CD4-positive, alpha-beta T cell treated with Interleukin-21 for 1 hour (primary cell): Measurements from ENCODE around the gene MOCS2.
A peak's percentile ranks its signal among the peaks of the same experiment; 100 is the strongest.

Experiments used
- DNase-seq: peaks from one replicate; pipeline ENCODE4 v3.0.0-alpha.2; 2020

The MOCS2 gene

DNA sequence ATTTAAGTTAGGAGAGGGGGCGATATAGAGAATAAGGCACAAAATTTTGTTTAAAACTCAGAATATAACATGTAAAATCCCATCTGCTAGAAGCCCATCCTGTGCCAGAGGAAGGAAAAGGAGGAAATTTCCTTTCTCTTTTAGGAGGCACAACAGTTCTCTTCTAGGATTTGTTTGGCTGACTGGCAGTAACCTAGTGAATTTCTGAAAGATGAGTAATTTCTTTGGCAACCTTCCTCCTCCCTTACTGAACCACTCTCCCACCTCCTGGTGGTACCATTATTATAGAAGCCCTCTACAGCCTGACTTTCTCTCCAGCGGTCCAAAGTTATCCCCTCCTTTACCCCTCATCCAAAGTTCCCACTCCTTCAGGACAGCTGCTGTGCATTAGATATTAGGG lies 18.3 kb downstream of the MOCS2 start:
- DNase-seq = no peak

DNA sequence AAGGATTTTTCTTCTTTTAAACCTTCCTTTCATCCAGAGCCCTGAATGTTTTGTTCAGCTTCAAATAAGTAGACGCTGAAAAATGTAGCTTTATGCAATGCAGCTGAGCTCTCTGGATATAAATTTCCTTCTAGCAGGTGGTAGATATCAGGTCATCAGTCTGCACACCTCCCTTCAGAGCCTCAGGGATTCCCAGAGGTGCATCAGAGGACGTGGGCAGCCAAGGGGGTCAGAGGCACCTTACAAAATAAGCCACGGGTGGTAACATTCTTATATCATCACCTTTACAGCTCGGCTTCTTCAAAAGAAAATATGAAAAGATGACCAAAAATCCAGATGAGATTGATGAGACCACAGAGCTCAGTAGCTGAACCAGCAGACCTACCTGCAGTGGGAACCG lies 19.3 kb downstream of the MOCS2 start:
- no peak for DNase-seq

DNA sequence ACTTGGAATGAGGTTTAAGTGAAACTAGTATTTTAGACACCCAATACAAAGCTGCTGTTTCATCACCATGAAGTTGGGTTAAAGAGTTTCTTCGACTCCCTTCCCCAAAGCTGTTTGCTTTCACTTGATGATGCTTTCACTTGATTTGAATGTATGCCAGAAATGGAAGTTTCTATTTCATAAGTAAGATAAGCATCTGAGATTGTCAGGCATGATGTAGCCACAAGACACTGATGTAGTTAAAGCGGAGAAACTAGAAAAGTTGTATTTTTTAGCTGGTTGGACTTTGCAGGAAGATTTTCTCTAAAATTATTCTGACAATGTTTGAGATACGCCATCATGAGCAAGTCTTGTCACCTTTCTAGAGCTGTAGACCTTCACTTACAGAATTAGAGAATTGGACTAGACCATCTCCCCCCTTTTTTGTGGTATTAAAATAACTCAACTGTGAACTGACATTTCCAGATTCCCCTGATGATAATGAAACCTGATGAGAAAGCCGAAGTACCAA lies 20.0 kb downstream of the MOCS2 start:
- peak; percentile 28 for DNase-seq

DNA sequence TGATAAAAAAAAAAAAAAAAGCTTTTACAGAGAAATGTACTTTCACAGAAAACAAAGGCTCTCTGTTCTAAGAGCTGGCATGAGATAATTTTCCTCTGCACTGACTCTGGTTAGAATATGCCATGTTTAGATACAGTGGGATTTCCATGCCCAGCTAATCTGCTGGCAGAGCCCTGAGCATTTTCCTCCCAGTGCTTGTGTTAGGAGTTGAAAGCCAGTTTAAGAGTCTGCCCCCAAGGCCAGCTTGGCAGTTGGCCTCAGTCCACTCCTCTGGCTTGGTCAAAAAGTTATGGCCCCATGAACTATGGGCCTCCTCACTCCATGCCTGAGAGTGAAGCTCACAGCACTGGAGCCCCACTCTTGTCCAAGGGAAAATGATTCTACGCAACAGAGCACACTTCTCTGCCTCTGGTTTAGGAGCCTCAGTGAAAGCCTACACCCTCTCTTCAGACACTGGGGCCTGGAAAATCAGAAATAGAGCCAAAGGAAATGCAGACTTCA lies 21.9 kb downstream of the MOCS2 start:
- no peak for DNase-seq

DNA sequence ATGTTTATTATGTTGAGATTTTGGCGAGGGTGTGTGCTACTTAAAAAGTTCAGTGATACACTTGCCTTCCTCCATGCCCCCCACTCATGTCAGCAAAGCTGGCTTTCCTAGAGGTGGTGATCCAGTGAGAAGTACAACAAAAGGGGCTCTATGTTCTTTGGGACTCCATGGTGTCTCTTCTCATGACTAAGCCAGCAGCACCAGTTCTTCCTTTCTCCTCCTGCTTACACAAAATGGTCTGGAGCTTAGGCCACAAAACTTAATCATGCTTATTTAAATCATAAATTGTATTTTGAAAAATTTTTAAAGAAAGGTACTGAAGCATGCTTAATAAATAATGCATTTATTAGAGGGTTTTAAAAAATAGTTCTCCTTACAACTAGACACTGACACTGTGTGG lies 22.4 kb downstream of the MOCS2 start:
- no peak for DNase-seq

DNA sequence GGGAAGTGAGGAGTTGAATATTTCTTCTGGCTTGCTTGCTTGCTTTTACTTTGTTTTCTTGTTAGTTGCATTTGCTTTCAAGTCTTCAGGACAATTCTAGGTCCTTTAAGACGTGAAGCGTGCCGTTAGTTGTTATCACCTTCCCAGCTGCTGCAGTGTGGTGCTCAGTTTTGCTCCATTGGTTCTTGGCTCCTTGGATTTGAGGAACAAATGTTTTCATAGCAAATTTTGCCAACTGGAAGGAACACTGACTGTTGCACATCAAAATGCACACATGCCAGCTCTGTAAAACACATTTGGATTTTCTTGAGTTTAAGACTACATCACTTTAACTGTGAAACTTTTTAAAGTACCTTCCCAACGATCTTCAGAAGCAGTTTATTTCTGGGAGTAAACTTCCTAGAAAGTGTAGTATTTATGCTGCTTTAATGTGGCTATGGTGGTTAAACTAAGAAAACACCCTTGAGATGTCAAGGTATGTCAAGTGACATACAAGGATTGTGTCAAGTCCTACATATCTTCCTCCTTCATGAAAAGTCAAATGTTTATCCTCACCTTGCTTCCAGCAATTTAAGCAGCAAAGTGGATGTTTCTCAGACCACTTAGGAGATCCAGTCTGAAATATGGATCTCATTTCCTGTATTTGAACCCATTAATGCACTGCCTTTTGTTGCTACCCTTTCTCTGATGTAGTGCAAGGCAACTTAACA lies 24.9 kb downstream of the MOCS2 start:
- DNase-seq = no peak

DNA sequence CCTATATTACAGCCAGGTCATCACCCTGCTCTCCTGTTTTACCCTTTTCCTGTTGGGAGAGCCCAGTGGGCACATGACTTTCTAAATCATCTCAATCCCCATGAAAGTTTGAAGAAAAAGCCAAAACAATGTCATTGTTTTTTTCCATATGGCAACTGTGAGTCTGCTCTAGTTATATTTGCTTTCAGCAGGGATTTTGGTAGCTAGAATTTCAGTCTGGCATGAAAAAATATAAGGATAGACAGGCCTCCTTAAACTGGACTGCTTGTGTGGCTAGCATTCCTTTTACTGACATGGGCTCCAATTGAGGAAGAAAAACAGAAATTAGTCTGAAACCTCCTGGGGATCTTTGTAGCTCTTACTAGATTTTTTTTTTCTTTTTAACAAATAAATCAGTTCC lies 25.6 kb downstream of the MOCS2 start:
- DNase-seq = no peak

DNA sequence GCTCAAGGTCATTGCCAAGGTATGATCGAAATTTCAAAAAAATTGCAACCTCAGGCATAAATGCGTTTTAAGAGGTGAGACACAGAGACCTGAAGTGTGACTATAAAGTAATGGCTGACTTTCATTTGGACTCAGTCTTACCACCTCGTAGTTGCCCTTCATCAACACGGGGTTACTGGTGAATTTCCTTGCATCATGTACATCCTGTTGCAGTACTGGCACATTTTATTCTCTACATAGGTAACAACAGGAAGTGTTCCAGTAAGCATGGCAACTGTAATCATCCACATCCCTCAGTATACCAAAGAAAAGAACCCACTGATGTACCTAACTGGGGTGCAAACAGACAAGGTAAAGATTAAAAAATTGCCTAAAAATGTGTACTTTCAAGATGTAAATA lies 29.3 kb downstream of the MOCS2 start:
- DNase-seq = no peak

DNA sequence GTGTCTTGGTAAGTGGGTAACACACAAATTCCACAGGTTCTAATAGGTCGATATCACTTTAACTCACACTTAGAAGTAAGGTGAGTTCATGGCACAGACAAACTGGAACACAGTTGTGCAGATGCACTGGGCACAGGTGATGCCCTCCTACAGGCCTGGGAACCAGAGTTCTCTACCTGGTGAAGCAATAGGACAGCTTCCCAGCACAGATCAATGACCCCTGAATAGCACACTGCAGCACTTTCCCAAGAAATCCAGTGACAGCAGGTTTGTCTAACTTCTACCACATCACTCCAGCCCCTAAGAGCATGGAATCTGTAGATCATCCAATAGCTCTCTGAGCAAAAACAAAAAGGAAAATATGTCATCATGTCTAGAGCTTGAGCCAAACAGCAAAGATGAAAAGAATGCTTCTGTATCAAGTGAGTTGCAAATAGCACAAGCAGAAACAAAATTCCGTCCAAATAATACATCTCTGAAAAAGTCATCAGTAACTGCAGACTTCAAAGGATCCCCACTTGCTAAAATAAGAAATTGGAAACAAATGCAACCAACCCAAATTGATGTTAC lies 33.5 kb downstream of the MOCS2 start:
- no peak for DNase-seq

DNA sequence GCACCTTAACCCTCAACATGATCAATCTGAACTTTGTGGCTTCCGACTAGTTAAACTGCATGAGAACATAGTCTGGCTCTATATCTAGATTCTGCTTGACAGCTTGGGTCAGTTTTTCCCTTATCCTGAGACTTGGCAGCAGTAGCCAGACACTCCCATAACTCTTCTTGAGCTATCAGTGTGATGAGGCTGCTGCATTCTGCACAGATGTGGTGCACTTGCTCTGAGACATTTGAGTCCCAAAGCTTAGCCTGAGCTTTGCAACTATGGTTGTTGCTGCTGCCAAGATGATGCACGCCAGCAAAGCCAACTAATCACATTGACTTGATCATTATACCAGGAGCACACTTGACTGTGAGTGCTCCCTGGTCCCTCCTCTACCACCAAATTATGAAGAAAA lies 36.2 kb downstream of the MOCS2 start:
- DNase-seq = no peak

DNA sequence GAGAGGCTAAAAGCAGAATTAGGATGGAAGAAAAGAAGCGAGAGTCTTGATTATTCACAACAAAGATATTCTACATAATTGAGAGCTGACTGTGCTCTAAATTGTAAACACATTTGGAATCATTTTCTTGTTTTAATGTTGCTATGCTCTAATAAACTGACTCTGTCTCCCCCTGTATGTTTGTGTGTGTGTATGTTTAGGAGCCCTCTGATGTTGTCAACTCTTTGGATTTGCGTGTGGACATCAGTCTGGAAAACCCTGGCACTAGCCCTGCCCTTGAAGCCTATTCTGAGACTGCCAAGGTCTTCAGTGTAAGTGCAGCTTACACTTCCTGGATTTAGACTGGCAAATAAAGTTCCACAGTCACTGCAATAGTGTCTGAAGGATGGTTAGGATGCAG lies 37.8 kb downstream of the MOCS2 start:
- no peak for DNase-seq

DNA sequence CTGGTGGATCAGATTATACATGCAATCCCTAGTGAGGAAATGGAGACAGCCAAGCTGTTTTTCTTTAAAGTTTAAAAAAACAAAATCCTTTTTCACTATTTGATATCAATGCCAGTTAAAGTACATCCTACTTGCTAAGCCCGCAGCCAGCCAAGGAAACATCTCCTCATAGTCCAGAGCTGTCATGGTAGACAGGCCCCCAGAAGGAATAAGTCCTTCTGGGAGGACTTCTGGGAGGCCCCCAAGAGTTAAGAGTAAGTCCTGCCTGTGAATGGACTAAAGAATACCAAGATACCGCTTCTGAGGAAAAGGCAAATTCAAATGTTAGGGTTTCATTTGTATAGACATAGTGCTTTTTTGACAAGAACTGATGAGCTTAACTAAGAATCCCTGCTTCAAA lies 38.3 kb downstream of the MOCS2 start:
- no peak for DNase-seq

DNA sequence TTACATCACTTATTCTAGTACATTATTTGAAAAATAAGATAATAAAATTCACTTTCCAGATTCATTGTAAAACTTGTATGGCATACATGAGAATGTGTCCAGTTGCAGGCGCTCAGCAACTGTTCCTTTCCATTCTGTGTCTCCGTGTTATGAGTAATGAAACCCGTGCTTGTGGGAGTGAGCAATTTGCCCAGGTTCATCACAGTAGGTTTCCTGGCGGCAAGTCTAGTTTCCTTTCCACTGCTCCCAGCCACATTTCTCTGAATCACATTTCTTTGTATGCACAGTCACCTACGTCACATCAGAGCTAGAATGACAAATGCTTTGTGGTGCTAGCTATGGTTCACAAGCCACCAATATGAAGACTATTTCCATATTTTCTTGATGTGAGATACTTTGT lies 39.9 kb downstream of the MOCS2 start:
- no peak for DNase-seq

DNA sequence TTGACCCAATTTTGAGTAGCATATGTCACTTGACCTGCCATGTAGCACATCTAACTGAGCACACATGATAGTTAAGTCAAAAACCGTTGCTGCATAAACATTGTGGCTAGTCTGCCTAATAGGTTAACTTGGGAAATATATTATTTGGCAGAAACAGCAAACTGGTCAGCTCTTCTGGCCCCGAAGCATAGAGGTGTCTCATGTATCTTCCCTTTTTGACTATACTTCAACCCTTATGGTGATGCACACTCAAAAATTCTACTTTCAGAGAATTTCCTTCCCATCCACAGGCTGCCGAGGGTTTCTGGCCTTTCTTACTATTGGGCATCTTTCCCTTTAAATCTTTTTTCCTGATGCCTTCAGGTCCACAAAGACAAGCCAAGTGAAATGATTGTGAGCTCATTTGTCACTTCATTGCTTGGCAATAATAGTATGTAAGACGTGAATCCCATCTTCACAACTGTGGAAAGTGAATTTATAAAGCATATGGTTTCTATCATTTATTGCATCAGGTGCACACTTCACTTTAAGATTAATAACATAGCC lies 41.2 kb downstream of the MOCS2 start:
- no peak for DNase-seq

DNA sequence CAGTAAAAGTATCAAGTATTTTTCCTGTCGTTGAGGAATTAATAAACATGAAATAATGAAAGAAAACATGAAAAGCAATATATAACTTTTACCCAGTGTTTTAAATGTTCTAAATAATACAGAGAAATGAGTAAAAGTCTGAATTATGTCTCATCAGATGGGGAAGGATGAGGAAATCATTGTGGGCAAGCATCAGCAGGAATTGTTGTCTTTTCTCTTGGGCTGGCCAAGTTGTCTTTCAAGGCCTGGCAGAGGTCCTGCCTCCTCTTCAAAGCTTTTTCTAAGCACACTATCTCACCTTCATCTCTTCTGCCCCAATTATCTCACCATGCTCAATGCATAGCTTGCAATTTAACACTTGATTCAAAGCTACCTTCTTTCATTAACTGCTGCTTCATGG lies 41.9 kb downstream of the MOCS2 start:
- no peak for DNase-seq

DNA sequence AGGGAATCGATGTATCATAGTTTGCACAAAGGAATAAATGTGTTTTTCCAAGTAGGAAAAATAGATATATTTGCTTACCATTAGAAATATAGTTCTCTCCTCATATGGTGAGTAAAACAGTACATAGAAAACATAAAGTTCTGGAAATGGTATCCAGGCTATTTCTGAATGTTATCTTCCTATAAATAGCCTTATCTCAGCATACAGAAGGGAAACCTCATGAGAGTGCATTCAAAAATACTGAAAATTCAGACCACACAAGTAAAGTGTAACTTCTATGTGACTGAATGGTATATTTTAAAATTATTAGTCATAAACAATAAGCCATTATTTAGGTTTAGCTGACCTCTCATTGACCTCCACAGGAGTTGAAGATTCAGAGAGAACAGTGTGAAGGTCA lies 43.5 kb downstream of the MOCS2 start:
- no peak for DNase-seq

DNA sequence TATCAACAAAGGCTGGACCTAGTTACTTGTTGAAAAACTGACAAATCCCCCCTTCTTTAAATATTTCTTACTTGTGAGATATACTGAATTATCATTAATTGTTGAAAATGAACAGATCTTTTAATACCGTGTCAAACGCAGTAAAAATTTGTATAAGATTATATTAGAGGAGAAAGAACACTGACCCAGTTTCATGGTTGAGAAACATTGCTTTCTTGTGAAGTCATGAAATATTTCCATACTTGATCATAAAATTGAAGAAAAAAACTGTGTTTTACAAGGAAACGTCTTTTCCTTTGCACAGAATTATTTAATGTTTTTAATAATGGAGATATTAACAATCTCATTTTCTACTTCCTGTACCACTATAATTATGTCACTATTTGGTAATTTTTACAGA lies 45.8 kb downstream of the MOCS2 start:
- no peak for DNase-seq

DNA sequence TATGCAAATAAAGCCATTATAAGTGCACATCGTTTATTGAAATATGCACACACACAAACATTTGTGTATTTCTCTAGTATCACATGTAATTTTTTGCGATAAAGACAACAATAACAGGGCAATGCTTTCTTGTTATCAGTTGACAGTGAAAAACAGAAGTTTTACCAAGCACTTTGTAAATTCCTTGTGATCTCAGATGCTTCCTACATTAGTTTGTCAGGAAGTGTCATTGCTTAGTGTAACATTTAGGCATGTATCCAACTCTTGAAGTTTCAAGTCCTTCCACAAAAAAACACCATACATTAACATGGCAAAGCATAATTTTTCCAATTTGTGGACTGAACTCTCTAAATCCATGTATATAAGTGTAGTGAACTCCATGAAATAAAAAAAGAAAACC lies 46.4 kb downstream of the MOCS2 start:
- DNase-seq = no peak

DNA sequence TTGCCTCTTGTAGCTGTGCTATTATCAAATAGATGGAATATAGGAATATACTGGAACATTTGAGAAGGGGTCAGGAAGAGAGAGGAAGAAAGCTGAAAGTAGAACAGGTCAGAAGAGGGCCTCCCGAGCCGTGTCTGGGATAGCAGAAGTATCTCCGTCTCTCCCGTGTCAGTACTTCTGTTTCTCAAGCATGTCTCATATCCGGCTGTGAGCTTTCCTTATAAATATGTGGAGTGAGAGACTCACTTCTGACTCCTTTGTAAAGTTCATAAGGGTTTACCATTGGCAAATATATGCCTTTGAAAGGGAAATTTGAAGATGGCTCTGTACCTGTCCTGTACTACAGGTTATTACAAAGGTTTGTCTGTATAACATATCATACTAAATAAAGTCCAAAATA lies 50.3 kb downstream of the MOCS2 start:
- no peak for DNase-seq

DNA sequence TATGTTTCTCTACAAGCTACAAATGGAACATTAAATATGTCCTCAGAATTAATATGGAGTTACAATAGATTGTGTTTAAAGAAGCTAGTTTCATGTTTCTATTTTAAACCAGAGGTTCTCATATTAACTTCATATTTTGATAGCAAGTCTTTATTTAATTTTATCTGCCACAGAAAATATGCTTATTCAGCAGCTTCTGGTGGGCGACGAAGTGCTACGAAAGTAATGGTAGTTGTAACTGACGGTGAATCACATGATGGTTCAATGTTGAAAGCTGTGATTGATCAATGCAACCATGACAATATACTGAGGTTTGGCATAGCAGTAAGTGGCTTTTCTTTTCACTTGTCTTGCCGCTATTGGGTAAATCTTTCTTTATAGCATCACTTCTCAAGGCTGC lies 54.2 kb downstream of the MOCS2 start:
- DNase-seq = no peak

DNA sequence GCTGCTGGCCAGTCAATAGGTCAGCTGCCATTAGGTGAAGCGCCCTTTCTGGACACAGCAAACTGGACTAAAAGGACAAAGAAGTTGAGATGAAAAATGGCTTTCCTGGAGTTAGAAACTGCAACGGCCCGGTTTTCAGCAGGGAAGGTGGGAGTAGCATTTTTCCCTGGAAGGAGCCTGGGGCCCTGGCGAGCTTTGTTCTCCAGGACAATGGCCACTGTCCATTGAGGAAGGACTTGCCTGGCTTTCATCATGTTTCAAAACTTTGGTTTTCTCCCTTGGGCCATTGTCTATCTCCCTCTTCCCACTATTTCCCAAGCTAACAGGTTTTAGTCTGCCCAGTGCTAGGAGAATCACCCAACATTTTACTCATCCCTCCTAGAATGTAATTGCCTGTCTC lies 56.2 kb downstream of the MOCS2 start:
- no peak for DNase-seq

DNA sequence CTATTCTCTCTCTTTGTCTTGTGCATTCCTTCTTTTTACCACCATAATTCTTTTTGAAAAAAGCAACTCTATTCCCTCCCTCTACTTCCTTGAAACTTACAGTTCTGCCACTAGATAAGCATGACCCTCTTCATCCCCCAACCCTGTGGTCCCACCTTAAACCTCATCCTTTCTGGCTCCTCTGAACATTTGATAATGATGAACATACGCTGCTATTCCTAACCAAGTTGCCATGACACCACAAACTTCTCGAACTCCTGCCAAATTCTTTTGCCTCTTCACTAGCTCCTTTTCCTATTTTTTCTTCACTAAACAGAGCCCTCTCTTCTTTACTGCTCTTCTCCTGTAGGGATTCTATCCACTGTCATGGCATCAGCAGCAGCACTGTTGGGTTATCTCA lies 57.1 kb downstream of the MOCS2 start:
- DNase-seq = no peak

DNA sequence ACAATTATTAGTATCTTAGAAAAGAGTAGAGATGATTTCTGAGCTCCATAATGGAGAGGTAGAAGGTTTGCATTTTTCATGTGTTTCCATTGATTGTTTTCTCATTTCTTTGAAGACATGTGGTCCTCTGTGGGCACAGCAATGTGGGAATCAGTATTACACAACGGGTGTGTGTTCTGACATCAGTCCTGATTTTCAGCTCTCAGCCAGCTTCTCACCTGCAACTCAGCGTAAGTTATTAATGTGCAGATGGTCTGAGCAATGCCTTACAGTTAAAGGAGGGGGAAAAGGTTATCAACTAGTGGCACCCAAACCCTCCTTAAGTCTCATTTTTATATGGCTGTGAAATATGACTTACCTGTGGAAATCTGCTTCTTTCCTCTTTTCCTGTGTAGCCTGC lies 61.3 kb downstream of the MOCS2 start:
- DNase-seq = no peak
